Fibroblast of lung (primary cell): Measurements from ENCODE around the gene KLHL41. TPM values are rescaled to one million over a fixed set of nuclear protein-coding genes. Genes with fewer than 3 reads are reported as not detected.

Experiments
- polyA plus RNA-seq, 2 donors: library from polyadenylated mRNA; depleted of rRNA in 1 of 2; stranded (reverse) in 1 of 2; unstranded in 1 of 2; fragments of >200 nt; gene quantifications; 2 replicates each; pipeline ENCODE4 v1.2.1, GENCODE V29; 2011 to 2012; ENCODE audit warnings: missing spikeins in 1 of 2
- total RNA-seq: library from RNA; depleted of rRNA; stranded (reverse); fragments of >200 nt; gene quantifications from 2 replicates; pipeline ENCODE4 v1.2.1, GENCODE V29; 2014

KLHL41 gene
- total and polyA plus RNA-seq, 2 donors (not counting 1 experiment from before 2014, with no cell fraction given) = 1.2 to 3.8 TPM

Other genes starting within 250 kb of the KLHL41 start
- gene LRP2, start 147.2 kb upstream of the KLHL41 start, total RNA-seq = under 0.01 TPM in 2 replicates
- gene LRP2, start 147.2 kb upstream of the KLHL41 start, polyA plus RNA-seq = not detected in 2 replicates
- 5.6 and 7.1 TPM in 2 replicates for gene BBS5, start 30.2 kb upstream of the KLHL41 start, total RNA-seq
- 3.4 and 4.6 TPM in 2 replicates for gene BBS5, start 30.2 kb upstream of the KLHL41 start, polyA plus RNA-seq
- gene FASTKD1, start 64.2 kb downstream of the KLHL41 start, total RNA-seq = 14.1 and 19.3 TPM in 2 replicates
- gene FASTKD1, start 64.2 kb downstream of the KLHL41 start, polyA plus RNA-seq = 11.5 and 11.8 TPM in 2 replicates
- 28.8 and 31.7 TPM in 2 replicates for gene PPIG, start 74.6 kb downstream of the KLHL41 start, total RNA-seq
- gene PPIG, start 74.6 kb downstream of the KLHL41 start, polyA plus RNA-seq = 42.1 and 45.5 TPM in 2 replicates
- gene CFAP210, start 184.7 kb downstream of the KLHL41 start, total RNA-seq = not detected in 2 replicates
- not detected in 2 replicates for gene CFAP210, start 184.7 kb downstream of the KLHL41 start, polyA plus RNA-seq
- 3.9 and 5.4 TPM in 2 replicates for gene PHOSPHO2, start 184.8 kb downstream of the KLHL41 start, total RNA-seq
- 1.4 and 2.8 TPM in 2 replicates for gene PHOSPHO2, start 184.8 kb downstream of the KLHL41 start, polyA plus RNA-seq
- 3.6 and 6.6 TPM in 2 replicates for gene KLHL23, start 224.1 kb downstream of the KLHL41 start, total RNA-seq
- gene KLHL23, start 224.1 kb downstream of the KLHL41 start, polyA plus RNA-seq = 3.2 and 5.6 TPM in 2 replicates